Stimulated activated CD8-positive, alpha-beta memory T cell treated with anti-CD3 and anti-CD28 coated beads, Interleukin-4, amount 100 ng/mL, for 1 hour (primary cell): Measurements from ENCODE around the gene THY1.

Source experiments
- DNase-seq, 2 donors: peaks; one replicate each; pipeline ENCODE4 v3.0.0-alpha.2; 2020; ENCODE audit warnings: low read depth in 2 of 2, low spot score in 1 of 2

The THY1 gene

DNA sequence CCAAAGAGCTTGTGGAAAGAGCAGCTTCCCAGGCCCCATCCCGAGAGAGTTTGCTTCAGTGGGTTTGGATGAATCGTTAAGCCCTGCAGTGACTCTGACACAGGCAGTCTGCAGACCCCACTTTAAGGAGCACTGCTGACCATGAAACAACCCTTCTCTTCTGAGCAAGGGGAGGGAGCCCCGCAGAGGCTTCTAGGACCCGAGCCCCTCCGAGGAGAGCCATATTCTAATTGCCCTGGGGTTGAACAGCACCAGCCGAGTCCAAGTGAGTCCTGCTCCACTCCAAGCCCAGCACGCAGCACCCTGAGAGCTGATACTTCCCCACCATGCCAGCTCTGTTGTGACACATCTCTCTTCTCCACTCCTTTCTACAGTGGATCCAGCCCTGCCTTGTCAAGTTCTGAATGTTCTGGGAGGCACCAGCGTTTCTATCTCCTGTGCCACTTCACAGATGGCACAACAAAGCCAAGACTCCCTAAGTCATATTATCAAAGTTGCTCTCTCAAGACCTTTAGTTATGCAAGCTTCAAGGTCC is 51.8 kb downstream of the THY1 start:
- DNase-seq, result no peak

- DNase-seq, result no peak
Observed at GRCh38 chr11:119370486-119371046, 52.4 kb downstream of the THY1 start.

GRCh38 chr11:119369132-119369925 is 53.6 kb downstream of the THY1 start:
- DNase-seq, result no peak

GRCh38 chr11:119368121-119369034 is 54.6 kb downstream of the THY1 start:
- no peak for DNase-seq

DNA sequence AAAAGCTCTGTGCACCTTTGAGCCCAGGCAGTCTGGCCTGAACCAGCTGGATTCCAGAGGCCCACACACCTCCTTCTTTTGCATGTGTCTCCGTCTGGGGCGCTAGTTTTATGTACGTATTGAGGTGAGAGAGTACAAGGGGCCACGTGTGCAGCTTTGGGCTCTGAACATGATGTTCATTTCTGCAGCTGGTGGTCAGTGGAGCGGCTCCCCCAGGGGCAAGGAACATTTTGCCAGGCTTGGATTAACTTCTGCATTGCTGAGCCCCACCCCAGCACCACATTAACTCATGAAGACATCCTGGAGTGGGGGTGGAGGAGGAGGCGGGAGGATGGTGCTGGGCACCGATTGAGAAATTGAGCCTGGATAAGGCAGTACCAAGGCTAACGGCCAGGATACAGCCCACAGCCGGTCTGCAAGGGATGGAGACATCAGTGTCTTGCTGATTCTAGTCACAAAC is 55.3 kb downstream of the THY1 start:
- DNase-seq, result no peak
